HG02981 (cell line): Measurements from ENCODE around the gene C14orf119.

Experiments used
- ATAC-seq: cut with Tn5 transposase; IDR thresholded peaks from one replicate; pipeline ENCODE4 v1.9.1; 2021; ENCODE audit warnings: mild to moderate bottlenecking, moderate library complexity; ENCODE audit not compliant: unreplicated experiment

C14orf119 gene

DNA sequence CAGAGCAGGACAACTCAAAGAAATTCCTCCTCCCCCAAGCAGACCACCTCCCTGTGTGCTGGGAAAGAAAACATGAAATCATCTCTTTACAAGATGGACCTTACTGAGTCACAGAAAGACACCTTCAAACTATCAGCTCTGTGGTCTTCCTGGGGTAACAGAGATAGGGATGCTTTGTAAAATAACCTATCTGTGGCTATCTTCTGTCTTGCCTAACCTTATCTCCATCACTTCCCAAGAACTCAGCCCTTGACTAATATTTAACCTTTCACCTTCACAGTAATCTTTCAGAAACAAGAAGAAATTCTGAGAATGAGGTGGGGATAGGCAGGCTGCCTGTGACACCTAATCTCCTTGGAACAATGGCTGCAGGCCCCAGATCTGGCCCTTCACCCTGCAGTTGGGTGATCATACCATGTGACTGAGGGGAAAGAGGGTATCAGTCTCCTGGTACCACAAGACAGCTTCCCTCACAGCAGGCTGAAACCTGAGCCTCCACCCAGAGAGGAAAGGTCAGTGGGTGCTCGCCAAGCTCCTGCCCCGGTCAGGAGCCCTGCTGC is 51.1 kb downstream of the C14orf119 start:
- no peak for ATAC-seq

DNA sequence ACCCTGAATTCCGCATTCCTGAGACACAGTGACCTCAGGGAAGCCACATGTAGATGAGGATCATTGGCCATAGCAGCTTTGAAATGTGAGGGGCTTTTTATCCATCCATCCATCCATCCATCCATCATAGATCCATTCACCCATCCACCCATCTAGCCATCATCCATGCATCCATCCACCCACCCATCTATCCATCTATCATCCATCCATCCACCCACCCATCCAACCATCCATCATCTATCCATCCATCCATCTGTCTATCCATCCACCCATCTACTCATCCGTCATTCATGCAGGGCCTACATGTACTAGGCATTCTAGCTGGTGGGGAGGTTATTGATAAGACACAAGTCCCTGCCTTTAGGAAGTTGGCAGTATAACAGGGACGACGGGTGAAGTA is 51.7 kb downstream of the C14orf119 start:
- ATAC-seq: no peak

DNA sequence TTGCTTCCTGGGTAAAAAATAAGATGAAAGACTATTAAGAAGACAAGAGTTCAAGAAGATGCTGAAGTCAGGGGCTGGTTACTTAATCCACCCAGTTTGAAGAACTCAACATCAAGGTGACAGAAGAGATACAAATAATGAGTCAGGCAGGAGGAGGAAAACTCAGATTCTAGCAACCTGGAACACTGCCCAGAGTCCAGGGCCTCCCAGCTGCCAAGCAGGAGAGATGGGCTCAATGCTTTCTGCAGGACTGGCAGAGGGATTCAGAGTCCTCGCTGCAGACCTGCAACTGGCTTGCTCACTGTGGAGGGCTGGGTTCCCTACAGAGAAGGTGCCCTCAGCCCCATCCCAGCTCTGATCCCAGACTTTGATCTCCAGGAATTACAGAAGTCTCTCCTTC is 52.4 kb downstream of the C14orf119 start:
- ATAC-seq: no peak

DNA sequence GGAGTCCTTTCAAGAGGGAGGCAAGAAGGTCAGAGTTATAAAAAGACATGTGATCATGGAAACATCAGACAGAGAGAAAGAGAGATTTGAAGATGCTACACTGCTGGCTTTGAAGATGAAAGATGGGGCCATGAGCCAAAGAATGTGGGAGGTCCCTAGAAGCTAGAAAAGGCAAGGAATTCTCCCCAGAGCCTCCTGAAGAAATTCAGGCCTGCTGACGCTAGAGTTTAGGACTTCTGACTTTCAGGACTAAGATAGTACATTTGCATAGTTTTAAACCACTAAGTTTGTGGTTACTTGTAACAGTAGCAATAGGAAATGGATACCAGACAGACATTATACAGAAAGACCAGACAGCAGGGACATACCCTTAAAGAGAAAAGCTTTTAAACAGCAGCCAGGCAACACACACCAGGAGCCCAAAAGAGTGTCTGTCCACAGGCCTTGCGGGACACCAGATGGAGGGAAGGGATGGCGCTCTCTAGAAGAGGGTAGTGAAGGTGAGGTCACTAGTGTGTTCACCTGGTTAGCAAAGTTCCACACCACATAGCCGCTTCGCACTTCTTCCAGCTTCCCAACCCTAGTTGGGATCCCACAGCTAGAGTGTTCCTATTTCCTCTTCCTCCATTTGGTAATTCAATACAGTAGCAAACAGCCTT is 53.4 kb downstream of the C14orf119 start:
- ATAC-seq: no peak

DNA sequence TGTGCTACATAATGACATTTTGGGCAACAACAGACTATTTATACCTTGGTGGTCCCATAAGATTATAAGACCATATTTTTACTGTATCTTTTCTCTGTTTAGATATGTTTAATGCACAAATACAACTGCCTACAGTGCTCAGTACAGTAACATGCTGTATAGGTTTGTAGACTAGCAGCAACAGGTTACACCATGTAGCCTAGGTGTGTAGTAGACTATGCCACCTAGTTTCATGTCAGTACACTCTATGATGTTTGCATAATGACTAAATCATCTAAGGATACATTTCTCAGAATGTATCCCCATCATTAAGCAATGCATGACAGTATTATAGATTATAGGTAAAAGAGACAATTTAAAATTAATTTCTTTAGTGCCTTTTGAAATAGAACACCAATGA is 54.4 kb downstream of the C14orf119 start:
- ATAC-seq: no peak
